ENCODE results near the gene CC2D2A. TPM values are rescaled to one million over a fixed set of nuclear protein-coding genes. Genes with fewer than 3 reads are reported as not detected.

CC2D2A gene
- total RNA-seq, 1 experiment from 2014 or later = 13.0 TPM

DNA sequence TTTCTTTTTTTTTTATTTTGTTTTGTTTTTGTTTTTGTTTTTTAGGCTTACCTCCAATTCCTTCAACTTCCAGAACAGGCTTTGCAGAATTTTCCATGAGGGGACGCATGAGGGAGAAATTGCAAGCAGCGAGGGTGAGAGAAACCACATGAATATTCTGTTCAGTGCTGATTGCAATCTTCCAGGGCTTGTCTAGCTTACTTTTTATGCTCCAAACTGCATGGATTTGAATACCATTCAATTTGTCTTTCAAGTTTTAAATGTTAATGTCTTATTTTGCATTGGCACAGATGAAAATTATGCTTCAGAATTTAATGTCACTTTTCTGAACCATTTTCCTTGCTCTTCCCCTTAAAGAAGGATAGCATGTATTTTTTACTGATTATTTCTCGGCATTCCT lies 32.7 kb downstream of the CC2D2A start:
- ChIA-PET POLR2A (no interaction called here), CTCF (no interaction called here), RAD21 (ENCODE audit: low non-redundant PET in 1 of 2, low total read pairs in 2 of 2, uncharacterized antibody in 2 of 2, unreplicated experiment in 2 of 2) (no interaction called here)
- Histone ChIP-seq H4K20me1 (ENCODE audit: insufficient read depth) (no peaks in the 10 kb centered on the region), H3K4me2 (ENCODE audit: low read length) (no peak overlapping the region), H2AFZ (ENCODE audit: low read depth, low read length, poor library complexity, severe bottlenecking) (no peak overlapping the region), H3K9ac (ENCODE audit: low read length) (no peak overlapping the region), H3K4me3 (replicated peaks in 1 of 2; ENCODE audit: low read depth in 1 of 2, low read length in 2 of 2) (no peak overlapping the region), H3K9me3 (ENCODE audit: control insufficient read depth in 1 of 2, insufficient read depth in 1 of 2, low read depth in 1 of 2, low read length in 2 of 2) (no peaks in the 10 kb centered on the region), H3K27me3 (ENCODE audit: insufficient read depth, low read length) (no peaks in the 10 kb centered on the region), H3K9me2 (ENCODE audit: insufficient read depth) (no peaks in the 10 kb centered on the region), H3K79me2 (ENCODE audit: insufficient read depth, low read length) (peaks cover 3% of the 10 kb centered on the region; the same call in 1 of the 2 replicates), H3K4me1 (ENCODE audit: control insufficient read depth in 1 of 2, insufficient read depth in 2 of 2, low read length in 2 of 2) (no peaks in the 10 kb centered on the region), H3K27ac (ENCODE audit: low read depth, low read length) (no peak overlapping the region), H3K36me3 (ENCODE audit: control insufficient read depth in 1 of 2, insufficient read depth in 2 of 2, low read length in 2 of 2) (no peaks in the 10 kb centered on the region)
- TF ChIP-seq, protein P1, sequence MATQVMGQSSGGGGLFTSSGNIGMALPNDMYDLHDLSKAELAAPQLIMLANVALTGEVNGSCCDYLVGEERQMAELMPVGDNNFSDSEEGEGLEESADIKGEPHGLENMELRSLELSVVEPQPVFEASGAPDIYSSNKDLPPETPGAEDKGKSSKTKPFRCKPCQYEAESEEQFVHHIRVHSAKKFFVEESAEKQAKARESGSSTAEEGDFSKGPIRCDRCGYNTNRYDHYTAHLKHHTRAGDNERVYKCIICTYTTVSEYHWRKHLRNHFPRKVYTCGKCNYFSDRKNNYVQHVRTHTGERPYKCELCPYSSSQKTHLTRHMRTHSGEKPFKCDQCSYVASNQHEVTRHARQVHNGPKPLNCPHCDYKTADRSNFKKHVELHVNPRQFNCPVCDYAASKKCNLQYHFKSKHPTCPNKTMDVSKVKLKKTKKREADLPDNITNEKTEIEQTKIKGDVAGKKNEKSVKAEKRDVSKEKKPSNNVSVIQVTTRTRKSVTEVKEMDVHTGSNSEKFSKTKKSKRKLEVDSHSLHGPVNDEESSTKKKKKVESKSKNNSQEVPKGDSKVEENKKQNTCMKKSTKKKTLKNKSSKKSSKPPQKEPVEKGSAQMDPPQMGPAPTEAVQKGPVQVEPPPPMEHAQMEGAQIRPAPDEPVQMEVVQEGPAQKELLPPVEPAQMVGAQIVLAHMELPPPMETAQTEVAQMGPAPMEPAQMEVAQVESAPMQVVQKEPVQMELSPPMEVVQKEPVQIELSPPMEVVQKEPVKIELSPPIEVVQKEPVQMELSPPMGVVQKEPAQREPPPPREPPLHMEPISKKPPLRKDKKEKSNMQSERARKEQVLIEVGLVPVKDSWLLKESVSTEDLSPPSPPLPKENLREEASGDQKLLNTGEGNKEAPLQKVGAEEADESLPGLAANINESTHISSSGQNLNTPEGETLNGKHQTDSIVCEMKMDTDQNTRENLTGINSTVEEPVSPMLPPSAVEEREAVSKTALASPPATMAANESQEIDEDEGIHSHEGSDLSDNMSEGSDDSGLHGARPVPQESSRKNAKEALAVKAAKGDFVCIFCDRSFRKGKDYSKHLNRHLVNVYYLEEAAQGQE (IDR thresholded peaks at IDR 0.05; ENCODE audit: low read depth) = no peak
- TF ChIP-seq FOSL1 (IDR thresholded peaks at IDR 0.05; ENCODE audit: low read depth) (no peak), TCF7L2 (IDR thresholded peaks at IDR 0.05; ENCODE audit: borderline replicate concordance, extremely low read depth, insufficient read depth, insufficient read length) (no peak)
- TF ChIP-seq, protein P2, sequence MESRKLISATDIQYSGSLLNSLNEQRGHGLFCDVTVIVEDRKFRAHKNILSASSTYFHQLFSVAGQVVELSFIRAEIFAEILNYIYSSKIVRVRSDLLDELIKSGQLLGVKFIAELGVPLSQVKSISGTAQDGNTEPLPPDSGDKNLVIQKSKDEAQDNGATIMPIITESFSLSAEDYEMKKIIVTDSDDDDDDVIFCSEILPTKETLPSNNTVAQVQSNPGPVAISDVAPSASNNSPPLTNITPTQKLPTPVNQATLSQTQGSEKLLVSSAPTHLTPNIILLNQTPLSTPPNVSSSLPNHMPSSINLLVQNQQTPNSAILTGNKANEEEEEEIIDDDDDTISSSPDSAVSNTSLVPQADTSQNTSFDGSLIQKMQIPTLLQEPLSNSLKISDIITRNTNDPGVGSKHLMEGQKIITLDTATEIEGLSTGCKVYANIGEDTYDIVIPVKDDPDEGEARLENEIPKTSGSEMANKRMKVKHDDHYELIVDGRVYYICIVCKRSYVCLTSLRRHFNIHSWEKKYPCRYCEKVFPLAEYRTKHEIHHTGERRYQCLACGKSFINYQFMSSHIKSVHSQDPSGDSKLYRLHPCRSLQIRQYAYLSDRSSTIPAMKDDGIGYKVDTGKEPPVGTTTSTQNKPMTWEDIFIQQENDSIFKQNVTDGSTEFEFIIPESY (IDR thresholded peaks at IDR 0.05; ENCODE audit: extremely low read depth, insufficient replicate concordance, low read length) = no peak
- TF ChIP-seq, protein P3, sequence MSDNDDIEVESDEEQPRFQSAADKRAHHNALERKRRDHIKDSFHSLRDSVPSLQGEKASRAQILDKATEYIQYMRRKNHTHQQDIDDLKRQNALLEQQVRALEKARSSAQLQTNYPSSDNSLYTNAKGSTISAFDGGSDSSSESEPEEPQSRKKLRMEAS (IDR thresholded peaks at IDR 0.05) = no peak
- BruUV-seq (replicated peaks) = no TSS peak
- ATAC-seq (no peak), DNase-seq (ENCODE audit: low read depth, low spot score) (no peak)
- intact Hi-C loops (cut with micrococcal nuclease) = no loop called here
